HT-29 (cell line): ENCODE measurements around the gene SUMO4. TPM values are rescaled to one million over a fixed set of nuclear protein-coding genes. Genes with fewer than 3 reads are reported as not detected.

Experiments used
- total RNA-seq: library from RNA; depleted of rRNA; stranded (reverse); fragments of >200 nt; shearing (Covaris generic); gene quantifications from 2 replicates; pipeline ENCODE4 v1.2.3, GENCODE V29; 2014; rRNA removed

SUMO4 gene
- total RNA-seq, 1 experiment from 2014 or later = 0.31 TPM

Other genes starting within 250 kb of the SUMO4 start
- 7.9 and 11.7 TPM in 2 replicates for gene TAB2, start 82.5 kb upstream of the SUMO4 start, total RNA-seq
- not detected in 2 replicates for gene ZC3H12D, start 84.8 kb downstream of the SUMO4 start, total RNA-seq
- gene PPIL4, start 145.8 kb downstream of the SUMO4 start, total RNA-seq = 7.6 and 8.6 TPM in 2 replicates
- 11.9 and 14.8 TPM in 2 replicates for gene GINM1, start 166.1 kb downstream of the SUMO4 start, total RNA-seq
- gene KATNA1, start 248.5 kb downstream of the SUMO4 start, total RNA-seq = 7.6 and 10.0 TPM in 2 replicates